Activated T-helper 1 cell treated with Interleukin-2 at 50 U/mL for 16 hours (primary cell): ENCODE data around the gene ADCY4.
"Not testable (repeated sequence)": the region's sequence is repeated elsewhere in the genome, so short reads cannot be mapped to it uniquely, and the experiment has no call there.

Source experiments
- DNase-seq: peaks from one replicate; pipeline ENCODE4 v3.0.0-alpha.2; 2020; ENCODE audit warnings: low read depth

Gene ADCY4

GRCh38 chr14:24366721-24367513, 32.0 kb upstream of the ADCY4 start:
- no peak for DNase-seq

GRCh38 chr14:24366413-24366720, 31.5 kb upstream of the ADCY4 start:
- DNase-seq = no peak

- peak; percentile 37 for DNase-seq
Observed at GRCh38 chr14:24365600-24366412, 30.9 kb upstream of the ADCY4 start.

- no peak for DNase-seq
Observed at GRCh38 chr14:24364841-24365240, 30.0 kb upstream of the ADCY4 start.

GRCh38 chr14:24363401-24363800, 28.5 kb upstream of the ADCY4 start:
- DNase-seq = no peak

GRCh38 chr14:24362241-24362960, 27.5 kb upstream of the ADCY4 start:
- DNase-seq = no peak

- no peak for DNase-seq
Observed at GRCh38 chr14:24361326-24361725, 26.5 kb upstream of the ADCY4 start.

GRCh38 chr14:24360281-24360680, 25.4 kb upstream of the ADCY4 start:
- DNase-seq = no peak

- no peak for DNase-seq
Observed at GRCh38 chr14:24356208-24356607, 21.3 kb upstream of the ADCY4 start.

- no peak for DNase-seq
Observed at GRCh38 chr14:24355009-24355408, 20.1 kb upstream of the ADCY4 start.

- not testable (repeated sequence) for DNase-seq
Observed at GRCh38 chr14:24354482-24354825, 19.6 kb upstream of the ADCY4 start.

- no peak for DNase-seq
Observed at GRCh38 chr14:24353559-24354481, 18.9 kb upstream of the ADCY4 start.

- no peak for DNase-seq
Observed at GRCh38 chr14:24351517-24351916, 16.6 kb upstream of the ADCY4 start.

GRCh38 chr14:24349742-24350141, 14.9 kb upstream of the ADCY4 start:
- DNase-seq = no peak

GRCh38 chr14:24348186-24348585, 13.3 kb upstream of the ADCY4 start:
- DNase-seq = no peak

- no peak for DNase-seq
Observed at GRCh38 chr14:24347134-24347533, 12.3 kb upstream of the ADCY4 start.

- DNase-seq = no peak
Observed at GRCh38 chr14:24343795-24344660, 9.2 kb upstream of the ADCY4 start.

- DNase-seq = no peak
Observed at GRCh38 chr14:24342889-24343288, 8.0 kb upstream of the ADCY4 start.

- no peak for DNase-seq
Observed at GRCh38 chr14:24340606-24341005, 5.7 kb upstream of the ADCY4 start.

GRCh38 chr14:24339284-24340151, 4.6 kb upstream of the ADCY4 start, which contains the start of gene RIPK3:
Gene RIPK3 (minus strand): TSS chr14:24339991. CDS start chr14:24339826, 165 bp downstream.
- DNase-seq = peak; percentile 51
